Panc1 (cell line): ENCODE data around the gene NFATC2. TPM values are rescaled to one million over a fixed set of nuclear protein-coding genes. Genes with fewer than 3 reads are reported as not detected.

Experiments
- ATAC-seq: fragments of 200-7000 bp; cut with Tn5 transposase; 2 replicates; pipeline ENCODE4 v1.9.1; 2020; ENCODE audit warnings: mild to moderate bottlenecking, moderate library complexity
- BruUV-seq: library from RNA; stranded (reverse); fragments of 400-500 nt; replicated peaks from 2 replicates; lab custom pipeline; 2021; lab: Mats Ljungman, UMichigan
- CTCF ChIA-PET: fragments of 300-600 bp; sonication (Branson Sonifier 250); formaldehyde crosslinking; loops from one replicate; lab custom pipeline; 2022; ENCODE audit warnings: antibody characterized with exemption; lab: Charles Lee
- POLR2A ChIA-PET: fragments of 300-600 bp; sonication (Branson Sonifier 250); formaldehyde crosslinking; loops from one replicate; lab custom pipeline; 2022; ENCODE audit warnings: antibody characterized with exemption; lab: Charles Lee
- DNase-seq: peaks from one replicate; pipeline ENCODE4 v3.0.0-alpha.2; 2010; ENCODE audit warnings: low read depth, low spot score
- H3K27ac ChIP-seq: 2 replicates; pipeline ENCODE4 v1.5.1; 2011; ENCODE audit warnings: mild to moderate bottlenecking, low read length, inconsistent platforms
- H3K27me3 ChIP-seq: fragments of 200-500 bp; sonication (Bioruptor generic); 2 replicates; pipeline ENCODE4 v1.6.0; 2014; ENCODE audit warnings: low read length, inconsistent platforms; ENCODE audit not compliant: control insufficient read depth, insufficient read depth
- H3K36me3 ChIP-seq: fragments of 200-500 bp; sonication (Bioruptor generic); 2 replicates; pipeline ENCODE4 v1.5.1; 2014; ENCODE audit warnings: inconsistent platforms, mild to moderate bottlenecking, low read length, moderate library complexity; ENCODE audit not compliant: control insufficient read depth, insufficient read depth
- H3K4me1 ChIP-seq: 2 replicates; pipeline ENCODE4 v1.5.1; 2011; ENCODE audit warnings: inconsistent platforms, mild to moderate bottlenecking, low read length, moderate library complexity; ENCODE audit not compliant: control insufficient read depth, insufficient read depth
- H3K4me3 ChIP-seq, 2 experiments: 2 replicates each; pipeline ENCODE4 v1.5.1; 2011 to 2012; ENCODE audit warnings: low read depth in 2 of 2, low read length in 2 of 2, mild to moderate bottlenecking in 2 of 2, inconsistent platforms in 1 of 2, moderate library complexity in 1 of 2
- H3K9me3 ChIP-seq: fragments of 200-500 bp; sonication (Bioruptor generic); 2 replicates; pipeline ENCODE4 v1.5.1; 2014; ENCODE audit warnings: low read depth, mild to moderate bottlenecking, inconsistent platforms, low read length, moderate library complexity; ENCODE audit not compliant: control insufficient read depth, insufficient read depth
- CTCF ChIP-seq: fragments of 450-650 bp; IDR thresholded peaks from 2 replicates; pipeline ENCODE4 v1.5.1; 2017; ENCODE audit warnings: mild to moderate bottlenecking
- POLR2AphosphoS5 ChIP-seq: IDR thresholded peaks from 2 replicates; pipeline ENCODE4 v1.6.1; 2012; ENCODE audit warnings: mild to moderate bottlenecking, low read depth, low read length, moderate library complexity
- REST ChIP-seq, 2 experiments: IDR thresholded peaks; 2 replicates each; pipeline ENCODE4 v1.6.1; 2011 to 2012; ENCODE audit warnings: low read depth in 2 of 2, control low read depth in 1 of 2, low read length in 1 of 2, mild to moderate bottlenecking in 1 of 2, moderate library complexity in 1 of 2; ENCODE audit not compliant: insufficient read depth in 1 of 2
- SIN3A ChIP-seq: IDR thresholded peaks from 2 replicates; pipeline ENCODE4 v1.6.1; 2012; ENCODE audit warnings: low read depth, mild to moderate bottlenecking, low read length, moderate library complexity, borderline replicate concordance; ENCODE audit not compliant: insufficient read depth
- TCF7L2 ChIP-seq: IDR thresholded peaks from 2 replicates; pipeline ENCODE4 v1.6.1; 2011; ENCODE audit warnings: mild to moderate bottlenecking, low read depth, low read length, inconsistent platforms
- in situ Hi-C: cut with HindIII; loops from 2 replicates; pipeline ENCODE4 v1.10.0; 2016; ENCODE audit warnings: low sequenced_read_pairs, low pct_unique_long_range_greater_than_20kb
- intact Hi-C: fragments of 100-400 bp; cut with micrococcal nuclease; formaldehyde crosslinking; loops from one replicate; pipeline ENCODE4 v1.10.0; 2022; ENCODE audit not compliant: unreplicated experiment
- total RNA-seq: library from RNA; stranded (reverse); gene quantifications from one replicate; pipeline ENCODE4 v1.2.1, GENCODE V29; 2021; ENCODE audit not compliant: unreplicated experiment

Gene NFATC2
- total RNA-seq, 1 experiment from 2014 or later: 10.6 TPM

- no peak for TF ChIP-seq SIN3A
- no peak for TF ChIP-seq TCF7L2
- TF ChIP-seq REST (IDR thresholded peaks at IDR 0.05; ENCODE audit: insufficient read depth in 1 of 2, low read depth in 2 of 2, low read length in 1 of 2): no peak
- TF ChIP-seq CTCF: no peak
- TF ChIP-seq POLR2AphosphoS5: no peak
- ATAC-seq (no peak), DNase-seq (no peak)
- BruUV-seq: no TSS peak
- H3K4me3 ChIP-seq: no peak overlapping the region
- no peaks in the 10 kb centered on the region for H3K27me3 ChIP-seq
- ChIA-PET CTCF (interaction anchor here (0.6 kb wide), 1 partner anchor 15 kb away, joined by 4 read pairs; no protein-coding TSS in a partner anchor), POLR2A (no interaction called here)
- intact Hi-C loops (no loop called here), in situ Hi-C loops (no loop called here)
- H3K36me3 ChIP-seq: no peaks in the 10 kb centered on the region
- no peak overlapping the region for H3K27ac ChIP-seq
- H3K4me1 ChIP-seq: peaks cover 11% of the 10 kb centered on the region
- no peaks in the 10 kb centered on the region for H3K9me3 ChIP-seq
Observed at GRCh38 chr20:51484831-51485230, 57.7 kb downstream of the NFATC2 start.

GRCh38 chr20:51484141-51484815, 58.2 kb downstream of the NFATC2 start:
- BruUV-seq: no TSS peak
- Histone ChIP-seq H3K27me3 (no peaks in the 10 kb centered on the region), H3K4me3 (no peak overlapping the region), H3K4me1 (peaks cover 11% of the 10 kb centered on the region), H3K9me3 (no peaks in the 10 kb centered on the region), H3K27ac (no peak overlapping the region), H3K36me3 (no peaks in the 10 kb centered on the region)
- DNase-seq: no peak
- ChIA-PET POLR2A (no interaction called here), CTCF (no interaction called here)
- TF ChIP-seq SIN3A (no peak), POLR2AphosphoS5 (no peak)
- in situ Hi-C loops (no loop called here), intact Hi-C loops (no loop called here)
- no peak for ATAC-seq

GRCh38 chr20:51482836-51483473, 59.6 kb downstream of the NFATC2 start:
- intact Hi-C loops: no loop called here
- ATAC-seq (no peak), DNase-seq (no peak)
- CTCF ChIA-PET: no interaction called here
- POLR2A ChIA-PET: no interaction called here
- no peak for TF ChIP-seq SIN3A
- TF ChIP-seq CTCF: no peak
- no peak for TF ChIP-seq POLR2AphosphoS5
- no peak for TF ChIP-seq TCF7L2
- Histone ChIP-seq H3K4me3 (no peak overlapping the region), H3K36me3 (no peaks in the 10 kb centered on the region), H3K9me3 (no peaks in the 10 kb centered on the region), H3K27me3 (no peaks in the 10 kb centered on the region), H3K27ac (no peak overlapping the region), H3K4me1 (peaks cover 6% of the 10 kb centered on the region)
- in situ Hi-C loops: no loop called here
- no TSS peak for BruUV-seq
